Tibial nerve (tissue), 4 donors: ENCODE measurements around the gene C1QTNF12. TPM values are rescaled to one million over a fixed set of nuclear protein-coding genes. Genes with fewer than 3 reads are reported as not detected.

Experiments
- DNase-seq, 2 donors: peaks; one replicate each; pipeline ENCODE4 v3.0.0-alpha.2; 2019; ENCODE audit warnings: low spot score in 2 of 2
- H3K27ac ChIP-seq, 4 donors: fragments of 200-600 bp; sonication (generic) in 3 of 4; one replicate each; pipeline ENCODE4 v1.5.1; 2017 to 2019; ENCODE audit warnings: mild to moderate bottlenecking in 1 of 4
- H3K27me3 ChIP-seq, 2 donors: fragments of 200-600 bp; sonication (generic) in 1 of 2; one replicate each; pipeline versions ENCODE4 v1.5.1 to v1.6.0; 2017 to 2019
- H3K36me3 ChIP-seq, 3 donors: fragments of 200-600 bp; sonication (generic); one replicate each; pipeline ENCODE4 v1.5.1; 2018 to 2019
- H3K4me1 ChIP-seq, 4 donors: fragments of 200-600 bp; sonication (generic) in 3 of 4; one replicate each; pipeline ENCODE4 v1.5.1; 2017 to 2019
- H3K4me3 ChIP-seq, 4 donors: fragments of 200-600 bp; sonication (generic) in 3 of 4; one replicate each; pipeline ENCODE4 v1.5.1; 2017 to 2019; ENCODE audit warnings: mild to moderate bottlenecking in 1 of 4, moderate library complexity in 1 of 4
- H3K9me3 ChIP-seq, 4 donors: fragments of 200-600 bp; sonication (generic) in 3 of 4; one replicate each; pipeline ENCODE4 v1.5.1; 2017 to 2019
- EP300 ChIP-seq, 2 donors: sonication (generic); formaldehyde crosslinking; IDR thresholded peaks; one replicate each; pipeline ENCODE4 v1.6.1; 2017; ENCODE audit warnings: antibody characterized with exemption in 2 of 2, mild to moderate bottlenecking in 1 of 2
- POLR2A ChIP-seq, 2 donors: fragments of 450-650 bp; IDR thresholded peaks; one replicate each; pipeline ENCODE4 v1.6.1; 2017; ENCODE audit warnings: antibody characterized with exemption in 2 of 2, mild to moderate bottlenecking in 2 of 2, moderate library complexity in 2 of 2
- WGBS, 2 donors: methylation state at CpG; one replicate each; pipeline ENCODE4 v1.1.5; 2018; 5-methylcytosine and 5-hydroxymethylcytosine counted together
- total RNA-seq, 4 donors: library from RNA; depleted of rRNA; stranded (reverse); fragments of >200 nt; gene quantifications; one replicate each; pipeline ENCODE4 v1.1.0, GENCODE V29; 2016
- TF ChIP-seq, protein P1 (sequence below), 5 experiments: fragments of 200-600 bp in 3 of 5; fragments of 450-650 bp in 2 of 5; sonication (generic) in 3 of 5; IDR thresholded peaks; one replicate each; pipeline ENCODE4 v1.5.1; 2016 to 2019; ENCODE audit warnings: antibody characterized with exemption in 5 of 5, mild to moderate bottlenecking in 3 of 5, moderate library complexity in 2 of 5

Gene C1QTNF12
- total RNA-seq, 4 donors from 2014 or later = 0.84 to 3.0 (median 1.8) TPM

DNA sequence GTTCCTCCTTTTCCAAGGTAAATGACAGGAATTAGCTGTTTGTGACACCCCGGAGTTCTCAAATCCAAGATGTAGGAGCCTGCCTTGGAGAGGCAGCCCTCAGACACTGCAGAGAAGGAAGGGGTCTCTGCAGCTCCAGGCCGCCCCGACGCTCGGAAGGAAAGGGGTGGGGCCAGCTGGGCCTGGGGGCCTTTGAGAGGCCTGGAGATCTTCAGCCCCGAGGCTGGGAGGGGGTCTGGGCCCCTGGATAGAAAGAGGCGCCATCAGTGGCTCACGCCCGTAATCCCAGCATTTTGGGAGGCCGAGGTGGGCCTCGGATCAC, 39.0 kb downstream of the C1QTNF12 start:
- Histone ChIP-seq H3K27me3 (peaks cover 0 to 75% of the 10 kb centered on the region in 2 donors), H3K4me1 (peaks cover 0 to 37% (median 27%) of the 10 kb centered on the region in 4 donors), H3K4me3 (no peak overlapping the region), H3K27ac (no peak overlapping the region), H3K36me3 (no peaks in the 10 kb centered on the region), H3K9me3 (no peaks in the 10 kb centered on the region)
- TF ChIP-seq POLR2A (IDR thresholded peaks at IDR 0.05) (no peak), EP300 (IDR thresholded peaks at IDR 0.05) (no peak)
- TF ChIP-seq, protein P1, sequence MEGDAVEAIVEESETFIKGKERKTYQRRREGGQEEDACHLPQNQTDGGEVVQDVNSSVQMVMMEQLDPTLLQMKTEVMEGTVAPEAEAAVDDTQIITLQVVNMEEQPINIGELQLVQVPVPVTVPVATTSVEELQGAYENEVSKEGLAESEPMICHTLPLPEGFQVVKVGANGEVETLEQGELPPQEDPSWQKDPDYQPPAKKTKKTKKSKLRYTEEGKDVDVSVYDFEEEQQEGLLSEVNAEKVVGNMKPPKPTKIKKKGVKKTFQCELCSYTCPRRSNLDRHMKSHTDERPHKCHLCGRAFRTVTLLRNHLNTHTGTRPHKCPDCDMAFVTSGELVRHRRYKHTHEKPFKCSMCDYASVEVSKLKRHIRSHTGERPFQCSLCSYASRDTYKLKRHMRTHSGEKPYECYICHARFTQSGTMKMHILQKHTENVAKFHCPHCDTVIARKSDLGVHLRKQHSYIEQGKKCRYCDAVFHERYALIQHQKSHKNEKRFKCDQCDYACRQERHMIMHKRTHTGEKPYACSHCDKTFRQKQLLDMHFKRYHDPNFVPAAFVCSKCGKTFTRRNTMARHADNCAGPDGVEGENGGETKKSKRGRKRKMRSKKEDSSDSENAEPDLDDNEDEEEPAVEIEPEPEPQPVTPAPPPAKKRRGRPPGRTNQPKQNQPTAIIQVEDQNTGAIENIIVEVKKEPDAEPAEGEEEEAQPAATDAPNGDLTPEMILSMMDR (IDR thresholded peaks at IDR 0.05) = no peak
- whole genome bisulfite sequencing, 2 donors = 67 to 71% methylated on average over 8 to 11 of the region's 11 CpGs
- DNase-seq = no peak

DNA sequence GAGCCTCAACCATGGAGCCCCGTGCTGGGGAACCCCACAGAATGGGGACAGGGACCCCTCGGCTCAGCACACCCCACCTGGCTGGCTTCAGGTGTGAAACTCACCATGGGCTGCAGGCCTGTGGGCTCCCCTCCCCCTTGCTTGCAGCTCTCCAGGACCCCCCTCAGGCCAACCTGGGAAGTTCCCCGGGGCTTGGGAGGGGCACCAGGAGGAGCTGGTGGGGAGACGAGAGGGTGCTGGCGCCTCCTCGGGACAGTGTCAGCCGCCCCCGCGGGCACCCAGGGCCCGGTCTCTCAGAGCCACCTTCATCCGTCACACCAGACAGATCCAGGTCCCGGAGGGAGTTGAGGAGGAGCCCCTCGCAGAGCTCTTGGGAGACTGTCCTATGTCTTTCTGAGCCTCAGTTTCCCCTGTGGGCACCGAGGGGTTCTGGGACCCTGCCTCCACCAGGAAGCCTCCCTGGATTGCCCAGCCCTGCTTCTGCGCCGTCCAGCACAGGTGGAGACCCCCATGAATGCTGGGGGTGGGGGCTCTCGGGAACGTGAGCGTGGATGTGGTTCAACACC, 39.5 kb downstream of the C1QTNF12 start:
- TF ChIP-seq POLR2A (IDR thresholded peaks at IDR 0.05) = no peak
- TF ChIP-seq, protein P1 (IDR thresholded peaks at IDR 0.05) = no peak
- TF ChIP-seq EP300 (IDR thresholded peaks at IDR 0.05) = no peak
- Histone ChIP-seq H3K4me1 (peaks cover 0 to 34% (median 26%) of the 10 kb centered on the region in 4 donors), H3K9me3 (no peaks in the 10 kb centered on the region), H3K4me3 (peak overlapping the region in 1 of 4 donors; percentile 34), H3K36me3 (no peaks in the 10 kb centered on the region), H3K27ac (no peak overlapping the region), H3K27me3 (peaks cover 0 to 75% of the 10 kb centered on the region in 2 donors)
- WGBS, 2 donors = 57 to 62% methylated on average over 13 to 19 of the region's 19 CpGs
- no peak for DNase-seq

DNA sequence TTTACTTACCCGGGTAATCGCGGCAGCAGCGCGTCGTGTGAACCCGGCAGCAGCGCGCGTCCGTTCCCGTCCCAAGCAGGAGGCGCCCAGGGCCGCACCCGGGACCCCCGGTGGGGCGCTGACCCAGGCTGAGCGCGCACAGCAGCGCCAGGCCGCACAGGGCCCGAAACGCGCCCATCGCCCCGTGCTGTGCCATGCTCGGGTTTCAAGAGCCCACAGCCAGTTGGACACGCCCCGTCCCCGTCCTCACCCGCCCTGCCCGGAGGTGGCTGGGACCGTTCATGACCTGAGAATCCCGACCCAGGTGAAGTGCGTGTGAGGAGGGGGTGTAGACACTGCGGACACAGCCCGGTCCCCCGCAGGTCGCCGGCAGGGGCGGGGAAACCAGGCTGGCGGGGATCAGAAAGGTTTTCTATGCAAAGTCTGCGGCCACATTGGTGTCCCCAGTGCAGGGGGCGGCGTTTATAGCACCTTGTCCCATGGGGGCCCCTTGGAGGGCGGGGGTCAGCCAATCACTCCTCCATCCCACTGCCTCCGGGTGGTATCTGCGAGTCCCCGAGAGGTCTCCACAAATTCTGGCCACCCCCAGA, 40.1 kb downstream of the C1QTNF12 start, which contains the start of gene TNFRSF18:
Gene TNFRSF18 (minus strand): TSS at position 217 of the 590 bp plus-strand sequence. CDS start 21 bp downstream, at position 196.
- no peak for TF ChIP-seq EP300 (IDR thresholded peaks at IDR 0.05)
- TF ChIP-seq, protein P1 (IDR thresholded peaks at IDR 0.05) = no peak
- TF ChIP-seq POLR2A (IDR thresholded peaks at IDR 0.05) = no peak
- Histone ChIP-seq H3K4me3 (peak within 1 kb of the TSS in 2 of 4 donors; percentile 25 to 34), H3K4me1 (peaks cover 0 to 34% (median 26%) of the 10 kb centered on the region in 4 donors), H3K36me3 (no peaks in the 10 kb centered on the region), H3K9me3 (no peaks in the 10 kb centered on the region), H3K27ac (peak within 1 kb of the TSS in 1 of 4 donors; percentile 45), H3K27me3 (peaks cover 0 to 74% of the 10 kb centered on the region in 2 donors)
- 6% methylated on average over 42 of the region's 49 CpGs; no CpG with 5 or more reads in 1 of the 2 donors for WGBS, 2 donors
- DNase-seq = no peak

DNA sequence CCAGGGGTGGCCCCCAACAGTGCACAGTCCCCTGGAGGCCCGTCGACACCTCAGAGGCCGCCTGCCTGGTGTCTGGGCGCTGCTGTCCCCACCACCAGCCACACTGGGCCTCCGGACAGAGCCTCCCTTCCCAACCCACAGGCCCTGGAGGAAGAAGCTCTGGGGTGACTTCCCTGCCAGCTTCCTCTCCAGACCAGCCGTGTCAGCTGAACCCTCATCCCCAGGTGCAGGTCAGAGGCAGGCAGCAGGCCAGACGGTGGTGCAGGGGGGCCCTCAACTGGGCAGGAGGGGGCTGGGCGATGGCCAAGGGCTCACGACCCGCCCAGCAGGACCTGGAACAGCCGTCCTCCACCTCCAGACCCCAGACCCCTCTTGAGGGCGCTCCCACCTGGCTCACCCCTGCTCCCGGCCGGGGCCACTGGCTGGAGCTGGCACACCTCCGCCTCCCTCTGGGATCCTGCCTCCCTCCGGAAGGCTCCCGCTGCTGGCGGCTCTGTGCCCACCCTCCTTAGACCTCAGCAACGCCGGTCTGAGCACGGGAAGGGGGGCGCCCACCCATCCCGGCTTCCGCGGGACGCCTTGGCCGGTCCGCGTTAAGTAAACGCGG, 40.6 kb downstream of the C1QTNF12 start:
- no peaks in the 10 kb centered on the region for H3K9me3 ChIP-seq
- TF ChIP-seq POLR2A (IDR thresholded peaks at IDR 0.05) (no peak), EP300 (IDR thresholded peaks at IDR 0.05) (no peak)
- TF ChIP-seq, protein P1 (IDR thresholded peaks at IDR 0.05) = no peak
- peak overlapping the region in 2 of 4 donors; percentile 25 to 34 for H3K4me3 ChIP-seq
- DNase-seq = no peak
- H3K36me3 ChIP-seq = no peaks in the 10 kb centered on the region
- 40 to 65% methylated on average over 6 to 7 of the region's 31 CpGs for WGBS, 2 donors
- H3K27ac ChIP-seq = peak overlapping the region in 1 of 4 donors; percentile 45
- peaks cover 0 to 70% of the 10 kb centered on the region in 2 donors for H3K27me3 ChIP-seq
- peaks cover 0 to 40% (median 27%) of the 10 kb centered on the region in 4 donors for H3K4me1 ChIP-seq
